Mesenchymal stem cell (in vitro differentiated cells and primary cell): ENCODE results near the gene ZDHHC24.
"Not testable (repeated sequence)": the region's sequence is repeated elsewhere in the genome, so short reads cannot be mapped to it uniquely, and the experiment has no call there.

Experiments
- DNase-seq: peaks from one replicate; pipeline ENCODE4 v3.0.0-alpha.2; 2013
- H2AFZ ChIP-seq: one replicate; pipeline ENCODE4 v1.6.1; 2013; ENCODE audit warnings: low read depth, mild to moderate bottlenecking, control low read depth, inconsistent platforms, low read length, moderate library complexity
- H2AK5ac ChIP-seq: 2 replicates; pipeline ENCODE4 v1.6.1; 2013; ENCODE audit warnings: low read length, moderate library complexity, mild to moderate bottlenecking, inconsistent platforms; ENCODE audit not compliant: severe bottlenecking
- H2BK120ac ChIP-seq: one replicate; pipeline ENCODE4 v1.6.1; 2013; ENCODE audit warnings: low read depth, mild to moderate bottlenecking, inconsistent platforms, low read length, moderate library complexity
- H2BK12ac ChIP-seq, 2 experiments: one replicate each; pipeline ENCODE4 v1.6.1; 2013; ENCODE audit warnings: inconsistent platforms in 2 of 2, low read length in 2 of 2, mild to moderate bottlenecking in 2 of 2, moderate library complexity in 2 of 2, control low read depth in 1 of 2
- H2BK15ac ChIP-seq: one replicate; pipeline ENCODE4 v1.6.1; 2013; ENCODE audit warnings: mild to moderate bottlenecking, low read depth, inconsistent platforms; ENCODE audit not compliant: poor library complexity, severe bottlenecking
- H2BK5ac ChIP-seq: 2 replicates; pipeline ENCODE4 v1.6.1; 2013; ENCODE audit warnings: low read depth, mild to moderate bottlenecking, low read length, control low read depth, inconsistent platforms; ENCODE audit not compliant: poor library complexity, severe bottlenecking
- H3K14ac ChIP-seq, 2 experiments: one replicate each; pipeline ENCODE4 v1.6.1; 2013; ENCODE audit warnings: inconsistent platforms in 2 of 2, low read length in 2 of 2, control low read depth in 1 of 2, mild to moderate bottlenecking in 1 of 2, moderate library complexity in 1 of 2
- H3K18ac ChIP-seq, 2 experiments: one replicate each; pipeline ENCODE4 v1.6.1; 2013; ENCODE audit warnings: inconsistent platforms in 2 of 2, low read length in 2 of 2, control low read depth in 1 of 2, low read depth in 1 of 2, mild to moderate bottlenecking in 1 of 2
- H3K23ac ChIP-seq, 2 experiments: one replicate each; pipeline ENCODE4 v1.6.1; 2013; ENCODE audit warnings: inconsistent platforms in 2 of 2, low read length in 2 of 2, mild to moderate bottlenecking in 2 of 2, moderate library complexity in 2 of 2, control low read depth in 1 of 2
- H3K27ac ChIP-seq: 2 replicates; pipeline ENCODE4 v1.5.1; 2013; ENCODE audit warnings: mild to moderate bottlenecking, moderate library complexity, low read length, control low read depth, inconsistent platforms; ENCODE audit not compliant: poor library complexity, severe bottlenecking
- H3K27me3 ChIP-seq, 2 experiments: 2 replicates each; pipeline versions ENCODE4 v1.6.1 to v1.7.0; 2013; ENCODE audit warnings: low read length in 2 of 2, mild to moderate bottlenecking in 2 of 2, moderate library complexity in 2 of 2, control low read depth in 1 of 2, inconsistent platforms in 1 of 2; ENCODE audit not compliant: control insufficient read depth in 1 of 2, insufficient read depth in 1 of 2
- H3K36me3 ChIP-seq, 2 experiments: 2 replicates each; pipeline versions ENCODE4 v1.6.1 to v1.7.0; 2013; ENCODE audit warnings: low read length in 2 of 2, control low read depth in 1 of 2, inconsistent platforms in 1 of 2, low read depth in 1 of 2, mild to moderate bottlenecking in 1 of 2; ENCODE audit not compliant: insufficient read depth in 2 of 2, control insufficient read depth in 1 of 2
- H3K4ac ChIP-seq, 2 experiments: one replicate each; pipeline ENCODE4 v1.6.1; 2013; ENCODE audit warnings: inconsistent platforms in 2 of 2, low read length in 2 of 2, mild to moderate bottlenecking in 2 of 2, moderate library complexity in 2 of 2, control low read depth in 1 of 2, low read depth in 1 of 2
- H3K4me1 ChIP-seq: 2 replicates; pipeline ENCODE4 v1.6.1; 2013; ENCODE audit warnings: low read depth, low read length, control low read depth; ENCODE audit not compliant: control insufficient read depth, insufficient read depth
- H3K4me2 ChIP-seq: 2 replicates; pipeline ENCODE4 v1.6.1; 2013; ENCODE audit warnings: low read length, mild to moderate bottlenecking, inconsistent platforms; ENCODE audit not compliant: poor library complexity, severe bottlenecking
- H3K4me3 ChIP-seq, 2 experiments: 2 replicates each; pipeline versions ENCODE4 v1.5.1 to v1.7.0; 2013; ENCODE audit warnings: low read length in 2 of 2, mild to moderate bottlenecking in 2 of 2, control low read depth in 1 of 2, low read depth in 1 of 2; ENCODE audit not compliant: insufficient read depth in 1 of 2
- H3K79me1 ChIP-seq: replicated peaks from 2 replicates; pipeline ENCODE4 v1.6.1; 2013; ENCODE audit warnings: mild to moderate bottlenecking, control low read depth, low read length, inconsistent platforms; ENCODE audit not compliant: poor library complexity, severe bottlenecking
- H3K9ac ChIP-seq: 2 replicates; pipeline ENCODE4 v1.7.0; 2013; ENCODE audit warnings: mild to moderate bottlenecking, low read length, moderate library complexity
- H3K9me3 ChIP-seq: 2 replicates; pipeline ENCODE4 v1.7.0; 2013; ENCODE audit warnings: mild to moderate bottlenecking, low read length; ENCODE audit not compliant: control insufficient read depth
- H4K8ac ChIP-seq: one replicate; pipeline ENCODE4 v1.6.1; 2013; ENCODE audit warnings: inconsistent platforms, mild to moderate bottlenecking, low read length, moderate library complexity
- H4K91ac ChIP-seq: one replicate; pipeline ENCODE4 v1.6.1; 2013; ENCODE audit warnings: mild to moderate bottlenecking, low read length, inconsistent platforms
- WGBS: methylation state at CpG from one replicate; pipeline ENCODE4 v1.1.7; 2013; ENCODE audit warnings: mixed read lengths; 5-methylcytosine and 5-hydroxymethylcytosine counted together

ZDHHC24 gene

GRCh38 chr11:66586136-66586535 is 40.3 kb upstream of the ZDHHC24 start:
- no peak overlapping the region for H3K4me3 ChIP-seq
- no peak overlapping the region for H3K27ac ChIP-seq
- no peak overlapping the region for H3K4me2 ChIP-seq
- no peak for DNase-seq
- H3K4me1 ChIP-seq: no peaks in the 10 kb centered on the region
- H3K79me1 ChIP-seq: no peaks in the 10 kb centered on the region
- H3K9ac ChIP-seq: no peak overlapping the region
- WGBS: 66% methylated on average over 2 of the region's 2 CpGs
- no peak overlapping the region for H2AK5ac ChIP-seq
- no peak overlapping the region for H3K23ac ChIP-seq
- no peak overlapping the region for H4K8ac ChIP-seq
- H2BK5ac ChIP-seq: no peak overlapping the region
- H3K9me3 ChIP-seq: peaks cover 5% of the 10 kb centered on the region
- H2BK12ac ChIP-seq: no peak overlapping the region
- H2BK120ac ChIP-seq: no peak overlapping the region
- H3K14ac ChIP-seq: no peak overlapping the region
- peaks cover 0 to 4% of the 10 kb centered on the region in 2 experiments for H3K27me3 ChIP-seq
- no peaks in the 10 kb centered on the region for H3K36me3 ChIP-seq
- H2BK15ac ChIP-seq: no peak overlapping the region
- H3K18ac ChIP-seq: no peak overlapping the region
- no peak overlapping the region for H4K91ac ChIP-seq
- H3K4ac ChIP-seq: no peak overlapping the region
- no peak overlapping the region for H2AFZ ChIP-seq

DNA sequence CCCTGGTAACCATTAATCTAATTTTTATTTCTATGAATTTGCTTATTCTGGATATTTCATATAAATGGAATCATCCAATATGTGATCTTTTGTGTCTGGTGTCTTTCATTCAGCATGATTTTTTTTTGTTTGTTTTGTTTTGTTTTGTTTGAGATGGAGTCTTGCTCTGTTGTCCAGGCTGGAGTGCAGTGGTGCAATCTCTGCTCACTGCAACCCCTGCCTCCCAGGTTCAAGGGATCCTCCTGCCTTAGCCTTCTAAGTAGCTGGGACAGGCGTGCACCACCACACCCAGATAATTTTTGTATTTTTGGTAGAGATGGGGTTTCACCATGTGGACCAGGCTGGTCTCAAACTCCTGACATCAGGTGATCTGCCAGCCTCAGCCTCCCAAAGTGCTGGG is 39.6 kb upstream of the ZDHHC24 start:
- H3K9me3 ChIP-seq, H3K4me2 ChIP-seq, H3K18ac ChIP-seq, H4K91ac ChIP-seq, H3K36me3 ChIP-seq, H4K8ac ChIP-seq, H2BK120ac ChIP-seq, H3K4ac ChIP-seq, DNase-seq, H3K14ac ChIP-seq, H3K23ac ChIP-seq, H2BK15ac ChIP-seq, H2AFZ ChIP-seq, H3K4me1 ChIP-seq, H3K9ac ChIP-seq, H2BK12ac ChIP-seq, H2BK5ac ChIP-seq, H3K79me1 ChIP-seq, H3K27me3 ChIP-seq, H2AK5ac ChIP-seq, H3K4me3 ChIP-seq, H3K27ac ChIP-seq: not testable (repeated sequence)
- 100% methylated on average over 1 of the region's 1 CpG for WGBS

- not testable (repeated sequence) for H3K4me1 ChIP-seq, H3K4ac ChIP-seq, H3K4me2 ChIP-seq, H2BK12ac ChIP-seq, H3K14ac ChIP-seq, H2AFZ ChIP-seq, H3K27ac ChIP-seq, H3K4me3 ChIP-seq, H4K8ac ChIP-seq, H3K36me3 ChIP-seq, H4K91ac ChIP-seq, H3K9me3 ChIP-seq, DNase-seq, H3K23ac ChIP-seq, H3K18ac ChIP-seq, H2BK5ac ChIP-seq, H2AK5ac ChIP-seq, H3K79me1 ChIP-seq, H3K9ac ChIP-seq, H2BK120ac ChIP-seq, H3K27me3 ChIP-seq, H2BK15ac ChIP-seq
- 95% methylated on average over 3 of the region's 3 CpGs for WGBS
These were observed 36.8 kb upstream of the ZDHHC24 start for GRCh38 chr11:66582565-66583147.

DNA sequence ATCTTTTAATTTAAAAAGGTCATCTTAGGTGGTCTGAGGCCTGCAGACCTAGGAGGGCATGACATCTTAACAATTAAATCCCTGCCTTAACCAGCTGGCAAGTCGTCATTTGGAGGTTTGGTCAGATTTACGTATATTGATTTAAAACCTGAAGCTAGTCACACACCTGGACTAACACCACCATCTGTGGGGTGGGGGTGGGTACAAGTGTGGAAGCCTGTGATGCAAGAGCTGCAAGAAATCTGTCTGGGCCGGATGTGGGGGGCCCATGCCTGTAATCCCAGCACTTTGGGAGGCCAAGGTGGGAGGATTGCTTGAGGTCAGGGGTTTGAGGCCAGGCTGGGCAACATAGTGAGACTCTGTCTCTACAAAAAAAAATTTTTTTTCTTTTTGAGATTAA is 35.4 kb upstream of the ZDHHC24 start:
- Histone ChIP-seq H2BK12ac (no peak overlapping the region), H3K18ac (no peak overlapping the region), H4K8ac (no peak overlapping the region), H3K27me3 (peaks cover 2 to 3% of the 10 kb centered on the region in 2 experiments), H3K9me3 (peaks cover 5% of the 10 kb centered on the region), H3K14ac (no peak overlapping the region), H3K4ac (no peak overlapping the region), H3K4me1 (peaks cover 2% of the 10 kb centered on the region), H3K36me3 (no peaks in the 10 kb centered on the region), H3K23ac (no peak overlapping the region), H3K9ac (no peak overlapping the region), H3K27ac (no peak overlapping the region), H2BK15ac (no peak overlapping the region), H4K91ac (no peak overlapping the region), H2BK120ac (no peak overlapping the region), H3K4me3 (peak overlapping the region in 1 of 2 experiments; percentile 35), H3K4me2 (no peak overlapping the region), H2AK5ac (no peak overlapping the region), H3K79me1 (no peaks in the 10 kb centered on the region), H2BK5ac (no peak overlapping the region), H2AFZ (no peak overlapping the region)
- DNase-seq: no peak
- 56% methylated on average over 1 of the region's 3 CpGs for WGBS
